Activated effector memory CD4-positive, alpha-beta T cell treated with anti-CD3 and anti-CD28 coated beads, Interleukin-2, amount 50 U/mL, for 16 hours (primary cell): ENCODE measurements around the gene KIAA1217.

ENCODE experiments used
- DNase-seq: peaks from one replicate; pipeline ENCODE4 v3.0.0-alpha.2; 2020

KIAA1217 gene

GRCh38 chr10:24448351-24448999, 239.5 kb downstream of the KIAA1217 start:
- no peak for DNase-seq

- no peak for DNase-seq
These were observed 240.4 kb downstream of the KIAA1217 start for GRCh38 chr10:24449321-24449740.

- no peak for DNase-seq
These were observed 240.9 kb downstream of the KIAA1217 start for GRCh38 chr10:24449769-24450310.

- no peak for DNase-seq
These were observed 242.4 kb downstream of the KIAA1217 start for GRCh38 chr10:24451325-24451820.

GRCh38 chr10:24452030-24452429, 243.1 kb downstream of the KIAA1217 start:
- no peak for DNase-seq

- DNase-seq: no peak
These were observed 244.5 kb downstream of the KIAA1217 start for GRCh38 chr10:24453404-24453830.

GRCh38 chr10:24453973-24454372, 245.0 kb downstream of the KIAA1217 start:
- DNase-seq: no peak

- DNase-seq: no peak
These were observed 246.5 kb downstream of the KIAA1217 start for GRCh38 chr10:24455447-24455846.

- no peak for DNase-seq
These were observed 247.4 kb downstream of the KIAA1217 start for GRCh38 chr10:24456322-24456721.

- DNase-seq: no peak
These were observed 248.9 kb downstream of the KIAA1217 start for GRCh38 chr10:24457661-24458318.

- no peak for DNase-seq
These were observed 250.9 kb downstream of the KIAA1217 start for GRCh38 chr10:24459836-24460235.

GRCh38 chr10:24462291-24462813, 253.4 kb downstream of the KIAA1217 start:
- DNase-seq: no peak

GRCh38 chr10:24462889-24463552, 254.1 kb downstream of the KIAA1217 start:
- no peak for DNase-seq

- peak; percentile 62 for DNase-seq
These were observed 254.9 kb downstream of the KIAA1217 start for GRCh38 chr10:24463611-24464426.

- no peak for DNase-seq
These were observed 256.4 kb downstream of the KIAA1217 start for GRCh38 chr10:24465124-24465874.

GRCh38 chr10:24465891-24466818, 257.2 kb downstream of the KIAA1217 start:
- DNase-seq: peak; percentile 78

GRCh38 chr10:24467136-24467535, 258.2 kb downstream of the KIAA1217 start:
- no peak for DNase-seq

GRCh38 chr10:24467605-24468004, 258.7 kb downstream of the KIAA1217 start:
- DNase-seq: no peak

GRCh38 chr10:24468281-24468751, 259.4 kb downstream of the KIAA1217 start:
- no peak for DNase-seq

- DNase-seq: no peak
These were observed 261.1 kb downstream of the KIAA1217 start for GRCh38 chr10:24469993-24470392.
